ENCODE measurements around the gene DSCAML1. TPM values are rescaled to one million over a fixed set of nuclear protein-coding genes. Genes with fewer than 3 reads are reported as not detected.
A peak's percentile ranks its signal among the peaks of the same experiment; 100 is the strongest.

Gene DSCAML1
- total RNA-seq, 1 experiment from 2014 or later = 0.15 TPM

DNA sequence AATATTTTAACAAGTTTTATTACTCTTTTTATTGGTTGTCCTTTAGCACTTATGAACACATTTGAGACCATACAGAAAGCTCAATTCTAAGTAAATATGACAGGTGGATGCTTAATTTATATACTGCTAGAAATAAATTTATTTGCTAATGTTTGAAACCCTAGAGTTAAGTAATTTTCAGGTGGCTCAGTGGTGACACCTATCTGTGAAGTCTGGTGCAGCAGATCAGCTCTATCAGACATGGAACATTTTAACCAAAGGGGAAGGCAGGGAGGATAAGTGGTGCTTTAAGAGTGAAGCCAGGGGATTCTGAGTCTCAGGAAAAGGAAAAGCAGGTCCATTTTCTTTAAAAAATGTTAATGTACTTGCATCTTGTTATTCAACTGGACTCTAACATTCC is 175.8 kb downstream of the DSCAML1 start:
- no peak overlapping the region for H3K9ac ChIP-seq (ENCODE audit: extremely low read depth, insufficient read length, low read length)
- no peak overlapping the region for H3K4ac ChIP-seq (ENCODE audit: low read depth, low read length)
- H2BK20ac ChIP-seq (ENCODE audit: low read depth, low read length, poor library complexity, severe bottlenecking) = no peak overlapping the region
- no peak overlapping the region for H3K18ac ChIP-seq (ENCODE audit: insufficient read length, low read depth, low read length)
- no peak overlapping the region for H3K4me2 ChIP-seq (ENCODE audit: insufficient read depth, insufficient read length, low read length)
- H3K79me1 ChIP-seq (ENCODE audit: insufficient read depth, low read depth, low read length, poor library complexity, severe bottlenecking) = no peaks in the 10 kb centered on the region
- no peaks in the 10 kb centered on the region for H3K27me3 ChIP-seq (ENCODE audit: insufficient read depth, low read length)
- H3K4me1 ChIP-seq (ENCODE audit: insufficient read depth, low read length) = no peaks in the 10 kb centered on the region
- H3K56ac ChIP-seq (ENCODE audit: insufficient read length, low read depth, low read length) = no peak overlapping the region
- no peaks in the 10 kb centered on the region for H3K23me2 ChIP-seq (ENCODE audit: insufficient read length, low read depth, low read length, poor library complexity, severe bottlenecking)
- H3K27ac Mint-ChIP-seq = no peak overlapping the region
- H4K8ac ChIP-seq (replicated peaks; ENCODE audit: insufficient read length, low read depth, low read length) = no peak overlapping the region
- H3K36me3 Mint-ChIP-seq (ENCODE audit: insufficient read depth in 1 of 3, low read depth in 3 of 3) = peaks cover 0 to 7% (median 2%) of the 10 kb centered on the region in 3 experiments; a peak in 2 of 7 replicates
- H4K20me1 ChIP-seq (ENCODE audit: control insufficient read depth, insufficient read depth, insufficient read length) = no peaks in the 10 kb centered on the region
- no peak overlapping the region for H2BK15ac ChIP-seq (ENCODE audit: low read depth, low read length)
- H4K5ac ChIP-seq (ENCODE audit: insufficient read length, low read depth, low read length) = no peak overlapping the region
- no peak overlapping the region for H2AFZ ChIP-seq (ENCODE audit: low read length)
- no peak overlapping the region for H3K14ac ChIP-seq (ENCODE audit: insufficient read depth, low read length)
- H3K79me2 ChIP-seq (ENCODE audit: insufficient read depth, low read length) = no peaks in the 10 kb centered on the region
- peaks cover 1% of the 10 kb centered on the region; the same call in 1 of the 2 replicates for H3K27me3 Mint-ChIP-seq (ENCODE audit: low read depth)
- H2BK5ac ChIP-seq (ENCODE audit: insufficient read length, low read length) = no peak overlapping the region
- no peak overlapping the region for H2BK12ac ChIP-seq (ENCODE audit: insufficient read length, low read depth, low read length)
- H3K9me3 ChIP-seq (ENCODE audit: control insufficient read depth, low read depth, low read length) = no peaks in the 10 kb centered on the region
- H3K4me1 Mint-ChIP-seq = peaks cover 7 to 33% of the 10 kb centered on the region in 2 experiments
- H4K91ac ChIP-seq (ENCODE audit: insufficient read length, low read depth, low read length) = no peak overlapping the region
- no peak overlapping the region for H2BK120ac ChIP-seq (ENCODE audit: low read depth, low read length, poor library complexity, severe bottlenecking)
- H3K9me3 Mint-ChIP-seq = peaks cover 5 to 7% of the 10 kb centered on the region in 2 experiments
- H2AK5ac ChIP-seq (ENCODE audit: insufficient read length, low read length) = no peak overlapping the region
- TF ChIP-seq, protein P1, sequence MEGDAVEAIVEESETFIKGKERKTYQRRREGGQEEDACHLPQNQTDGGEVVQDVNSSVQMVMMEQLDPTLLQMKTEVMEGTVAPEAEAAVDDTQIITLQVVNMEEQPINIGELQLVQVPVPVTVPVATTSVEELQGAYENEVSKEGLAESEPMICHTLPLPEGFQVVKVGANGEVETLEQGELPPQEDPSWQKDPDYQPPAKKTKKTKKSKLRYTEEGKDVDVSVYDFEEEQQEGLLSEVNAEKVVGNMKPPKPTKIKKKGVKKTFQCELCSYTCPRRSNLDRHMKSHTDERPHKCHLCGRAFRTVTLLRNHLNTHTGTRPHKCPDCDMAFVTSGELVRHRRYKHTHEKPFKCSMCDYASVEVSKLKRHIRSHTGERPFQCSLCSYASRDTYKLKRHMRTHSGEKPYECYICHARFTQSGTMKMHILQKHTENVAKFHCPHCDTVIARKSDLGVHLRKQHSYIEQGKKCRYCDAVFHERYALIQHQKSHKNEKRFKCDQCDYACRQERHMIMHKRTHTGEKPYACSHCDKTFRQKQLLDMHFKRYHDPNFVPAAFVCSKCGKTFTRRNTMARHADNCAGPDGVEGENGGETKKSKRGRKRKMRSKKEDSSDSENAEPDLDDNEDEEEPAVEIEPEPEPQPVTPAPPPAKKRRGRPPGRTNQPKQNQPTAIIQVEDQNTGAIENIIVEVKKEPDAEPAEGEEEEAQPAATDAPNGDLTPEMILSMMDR (conservative IDR thresholded peaks at IDR 0.05) = peak; percentile 77
- H3K4me3 Mint-ChIP-seq = no peak overlapping the region
- no peak overlapping the region for H3K23ac ChIP-seq (ENCODE audit: insufficient read length, low read depth, low read length)
- H3K27ac ChIP-seq (ENCODE audit: insufficient read length, low read depth, low read length) = no peak overlapping the region
- DNase-seq = no peak
- no peak overlapping the region for H3T11ph ChIP-seq (ENCODE audit: low read length)

All from H9 (cell line).